ENCODE results near the gene MPG.

MPG gene

DNA sequence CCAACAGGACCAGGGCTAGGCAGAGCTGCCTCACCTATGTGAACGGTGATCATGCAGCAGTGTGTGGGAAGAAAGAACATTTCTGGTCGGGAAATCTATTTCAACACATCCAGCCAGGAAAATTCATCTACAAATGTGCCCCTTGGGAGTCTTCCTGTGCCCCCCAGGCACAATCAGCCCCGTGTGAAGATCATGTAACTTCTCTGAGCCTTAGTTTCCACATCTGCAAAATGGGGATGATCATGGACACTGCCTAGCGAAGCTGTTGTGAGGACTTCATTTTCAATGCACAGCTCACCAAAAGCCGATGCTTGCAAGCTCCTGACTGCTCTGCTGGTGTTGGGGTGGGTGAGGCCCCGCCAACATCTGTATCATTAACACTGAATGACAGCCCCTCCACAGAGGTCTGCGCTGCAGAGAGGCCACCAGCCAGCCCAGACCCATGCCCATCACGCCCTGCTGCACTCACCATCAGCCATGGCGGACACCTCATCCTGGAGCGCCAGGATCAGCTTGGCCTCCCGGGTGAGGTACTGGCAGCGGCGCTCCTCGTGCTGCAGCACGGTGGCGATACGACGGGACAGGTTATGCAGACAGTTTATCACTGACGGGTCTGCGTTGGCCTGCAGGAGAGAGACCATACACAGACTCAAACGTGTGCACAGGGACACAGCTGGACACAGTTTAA, 34.3 kb downstream of the MPG start:
- TF ChIP-seq ZFX (IDR thresholded peaks at IDR 0.05; ENCODE audit: borderline replicate concordance) = no peak
- H3K27ac ChIP-seq = no peak overlapping the region

DNA sequence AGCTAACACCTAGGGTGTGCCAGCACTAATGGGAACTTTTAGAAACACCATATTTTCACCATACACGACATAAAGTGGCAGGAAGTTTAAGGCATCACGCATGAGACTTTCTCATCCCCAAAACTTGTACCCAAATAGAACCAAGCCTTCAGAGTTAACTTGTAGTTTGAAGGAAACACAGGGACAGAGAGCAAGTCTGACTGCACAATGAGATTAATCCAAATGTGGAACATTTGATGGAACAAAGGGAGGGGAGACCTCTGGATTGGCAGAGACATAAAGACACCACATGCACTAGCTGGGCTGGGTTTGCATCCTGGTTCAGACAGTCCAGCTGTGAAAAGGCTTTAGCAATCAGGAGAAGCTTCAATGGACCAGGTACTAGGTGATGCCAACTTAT, 36.3 kb downstream of the MPG start:
- H3K27ac ChIP-seq = no peak overlapping the region

DNA sequence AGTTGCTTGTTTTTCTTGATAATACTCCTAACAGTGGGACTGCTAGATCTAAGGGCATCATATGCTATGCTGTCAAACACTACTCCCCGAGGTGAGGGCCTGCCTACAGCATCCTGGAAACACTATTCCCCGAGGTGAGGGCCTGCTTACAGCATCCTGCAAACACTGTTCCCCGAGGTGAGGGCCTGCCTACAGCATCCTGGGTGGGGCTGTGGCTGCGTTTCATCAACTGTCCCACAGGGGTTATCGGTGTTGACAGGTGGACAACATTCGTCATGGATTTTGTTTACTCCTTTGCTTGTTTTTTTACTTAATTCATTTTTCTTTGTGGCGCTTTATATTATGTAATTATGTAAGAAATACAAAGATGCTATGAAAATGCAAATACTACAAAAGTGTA, 38.0 kb downstream of the MPG start:
- H3K27ac ChIP-seq = no peak overlapping the region
- no peak for TF ChIP-seq ZFX (IDR thresholded peaks at IDR 0.05; ENCODE audit: borderline replicate concordance)
- no peak for TF ChIP-seq CTCF (IDR thresholded peaks at IDR 0.05)

More for the DNA sequence above, 36.3 kb downstream of the MPG start:
- TF ChIP-seq ZFX (IDR thresholded peaks at IDR 0.05; ENCODE audit: borderline replicate concordance) = no peak
- no peak for TF ChIP-seq CTCF (IDR thresholded peaks at IDR 0.05)

DNA sequence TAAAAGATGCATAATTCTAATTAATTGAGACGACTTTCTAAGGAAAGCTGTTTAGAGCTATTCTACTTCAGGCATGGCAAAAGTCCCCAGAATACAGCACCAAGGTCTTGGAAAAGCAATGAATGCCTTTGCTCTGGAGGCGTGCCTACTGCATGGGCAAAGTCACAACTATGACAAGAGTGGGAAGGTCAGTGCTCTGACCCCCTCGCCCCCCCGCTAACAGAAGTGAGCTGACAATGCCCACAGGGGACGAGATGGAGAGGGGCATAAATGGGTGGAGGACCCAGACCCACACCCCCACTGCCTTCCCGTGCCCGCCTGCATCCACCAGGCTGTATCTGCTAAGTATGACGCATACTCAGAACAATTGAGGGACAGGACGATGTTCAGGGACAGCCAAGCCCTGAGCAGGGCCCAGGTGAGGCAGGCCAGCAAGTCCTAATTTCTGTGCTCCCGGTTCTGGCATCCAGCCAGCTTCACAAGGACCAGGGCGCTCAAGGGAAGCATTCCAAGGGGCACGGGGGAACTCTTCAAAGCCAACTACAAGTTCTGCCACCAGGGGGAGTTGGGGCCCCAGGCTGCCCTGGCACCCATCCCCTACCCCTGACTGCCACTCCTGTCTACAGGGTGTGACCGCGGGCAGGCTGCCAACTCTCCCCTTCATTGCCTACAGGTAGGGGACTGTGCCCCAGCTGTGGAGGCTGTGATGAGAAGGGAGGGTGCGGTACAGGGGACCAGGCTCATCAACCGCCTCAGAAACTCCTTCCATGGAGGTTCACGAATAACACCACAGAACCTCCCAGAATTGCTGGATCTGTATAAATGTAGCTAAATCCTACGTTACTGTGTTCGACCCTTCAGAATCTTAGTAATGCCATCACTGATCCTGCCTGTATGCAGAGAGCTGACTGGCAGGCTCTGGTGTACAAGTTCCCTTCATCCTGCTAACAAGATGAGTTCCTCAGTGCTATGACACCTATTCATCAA, 39.6 kb downstream of the MPG start:
- TF ChIP-seq CTCF (IDR thresholded peaks at IDR 0.05) (peak; percentile 76), ZFX (IDR thresholded peaks at IDR 0.05; ENCODE audit: borderline replicate concordance) (no peak)
- no peak overlapping the region for H3K27ac ChIP-seq

GRCh38 chr16:118857-119256, 40.8 kb downstream of the MPG start:
- no peak for TF ChIP-seq CTCF (IDR thresholded peaks at IDR 0.05)
- TF ChIP-seq ZFX (IDR thresholded peaks at IDR 0.05; ENCODE audit: borderline replicate concordance) = no peak
- no peak overlapping the region for H3K27ac ChIP-seq

DNA sequence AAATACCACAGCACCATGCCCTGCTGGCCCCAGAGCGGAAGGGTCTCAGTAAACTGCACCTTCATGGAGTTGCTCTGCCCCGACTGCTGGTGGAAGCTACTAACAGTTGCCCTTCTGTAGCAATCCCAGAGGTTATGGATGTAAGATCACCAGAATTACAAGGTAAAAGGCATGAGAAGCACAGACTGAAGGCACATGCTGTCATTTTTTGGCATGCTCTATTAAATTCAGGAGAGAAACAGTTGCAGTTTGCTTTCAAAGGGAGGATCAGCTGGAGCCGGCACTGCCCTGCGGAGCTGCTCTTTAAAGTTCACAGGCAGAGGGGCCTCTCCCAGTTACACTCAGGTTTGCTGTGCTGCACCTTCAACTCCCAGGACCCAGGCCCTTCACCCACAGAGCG, 41.3 kb downstream of the MPG start:
- H3K27ac ChIP-seq = no peak overlapping the region
- TF ChIP-seq CTCF (IDR thresholded peaks at IDR 0.05) = no peak
- no peak for TF ChIP-seq ZFX (IDR thresholded peaks at IDR 0.05; ENCODE audit: borderline replicate concordance)

DNA sequence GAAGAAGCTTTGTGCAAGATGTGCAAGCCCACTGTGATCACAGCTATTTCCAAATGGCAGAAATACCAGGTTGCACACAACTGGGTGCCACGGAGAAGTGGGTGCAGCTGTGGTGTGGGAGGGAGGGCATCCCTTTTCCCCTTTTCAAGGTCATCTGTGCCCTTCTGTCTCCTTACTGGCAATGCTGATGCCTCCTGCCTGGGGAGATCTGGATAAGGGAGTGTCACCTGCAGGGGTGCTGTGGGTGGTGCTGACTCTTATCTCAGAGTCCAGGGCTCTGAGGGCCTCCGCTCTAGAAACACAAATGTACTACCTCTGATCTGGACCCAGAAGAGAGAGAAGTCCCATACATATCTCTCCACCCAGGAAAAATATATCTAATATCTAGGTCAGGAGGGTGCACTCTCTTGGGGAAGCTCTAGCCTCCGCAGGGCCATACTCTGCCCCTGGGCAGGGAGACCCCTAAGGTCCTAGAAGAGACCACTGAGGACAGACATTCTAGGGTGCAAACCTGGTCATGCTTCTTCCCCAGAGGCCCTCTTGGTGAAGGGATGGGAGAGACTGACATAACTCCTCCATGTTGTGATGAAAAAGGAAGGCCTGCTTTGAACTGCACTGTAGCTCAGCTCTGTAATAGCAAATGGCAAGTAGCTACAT, 41.9 kb downstream of the MPG start:
- no peak overlapping the region for H3K27ac ChIP-seq
- TF ChIP-seq CTCF (IDR thresholded peaks at IDR 0.05) = no peak
- TF ChIP-seq ZFX (IDR thresholded peaks at IDR 0.05; ENCODE audit: borderline replicate concordance) = no peak
